GM12873 (cell line): ENCODE results near the gene VTA1.

Source experiments
- TF ChIP-seq, protein P1 (sequence below): IDR thresholded peaks from 2 replicates; pipeline ENCODE4 v1.5.1; 2012; ENCODE audit warnings: low read depth, mild to moderate bottlenecking, moderate library complexity, low read length, control low read depth; ENCODE audit not compliant: insufficient read depth; ENCODE audit errors: missing control alignments

VTA1 gene

DNA sequence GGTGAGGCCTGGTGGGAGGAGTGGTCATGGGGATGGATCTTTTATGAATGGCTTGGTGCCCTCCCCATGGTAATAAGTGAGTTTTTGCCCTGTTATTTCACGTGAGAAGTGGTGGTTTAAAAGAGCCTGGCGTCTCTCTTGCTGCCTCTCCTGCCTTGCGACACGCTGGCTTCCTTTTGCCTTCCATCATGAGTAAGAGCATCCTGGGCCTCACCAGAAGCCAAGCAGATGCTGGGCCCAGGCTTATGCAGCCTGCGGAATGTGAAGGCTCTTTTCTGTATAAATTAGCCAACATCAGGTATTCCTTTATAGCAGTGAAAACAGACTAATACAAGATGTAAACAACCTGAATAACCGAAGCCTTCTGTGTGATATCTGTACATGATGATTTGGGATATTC is 27.6 kb downstream of the VTA1 start:
- TF ChIP-seq, protein P1, sequence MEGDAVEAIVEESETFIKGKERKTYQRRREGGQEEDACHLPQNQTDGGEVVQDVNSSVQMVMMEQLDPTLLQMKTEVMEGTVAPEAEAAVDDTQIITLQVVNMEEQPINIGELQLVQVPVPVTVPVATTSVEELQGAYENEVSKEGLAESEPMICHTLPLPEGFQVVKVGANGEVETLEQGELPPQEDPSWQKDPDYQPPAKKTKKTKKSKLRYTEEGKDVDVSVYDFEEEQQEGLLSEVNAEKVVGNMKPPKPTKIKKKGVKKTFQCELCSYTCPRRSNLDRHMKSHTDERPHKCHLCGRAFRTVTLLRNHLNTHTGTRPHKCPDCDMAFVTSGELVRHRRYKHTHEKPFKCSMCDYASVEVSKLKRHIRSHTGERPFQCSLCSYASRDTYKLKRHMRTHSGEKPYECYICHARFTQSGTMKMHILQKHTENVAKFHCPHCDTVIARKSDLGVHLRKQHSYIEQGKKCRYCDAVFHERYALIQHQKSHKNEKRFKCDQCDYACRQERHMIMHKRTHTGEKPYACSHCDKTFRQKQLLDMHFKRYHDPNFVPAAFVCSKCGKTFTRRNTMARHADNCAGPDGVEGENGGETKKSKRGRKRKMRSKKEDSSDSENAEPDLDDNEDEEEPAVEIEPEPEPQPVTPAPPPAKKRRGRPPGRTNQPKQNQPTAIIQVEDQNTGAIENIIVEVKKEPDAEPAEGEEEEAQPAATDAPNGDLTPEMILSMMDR, result no peak

DNA sequence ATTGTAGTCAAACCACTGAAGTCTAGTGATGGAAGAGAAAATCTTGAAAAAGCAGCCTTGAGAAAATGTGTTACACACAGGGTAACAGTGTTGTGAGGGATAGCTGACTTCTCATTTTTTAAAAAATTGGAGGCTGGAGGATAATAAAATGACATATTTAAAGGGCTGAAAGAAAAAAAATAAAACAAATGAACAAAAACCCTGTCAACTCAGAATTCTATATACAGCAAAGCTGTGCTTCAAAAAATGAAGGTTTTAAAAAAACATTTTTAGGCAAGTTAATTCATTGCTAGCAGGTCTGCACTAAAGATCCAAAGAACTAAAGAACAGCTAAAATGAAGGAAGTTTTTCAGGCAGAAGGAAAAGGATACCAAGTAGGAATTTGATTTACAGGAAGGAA is 31.1 kb downstream of the VTA1 start:
- TF ChIP-seq, protein P1, result no peak

DNA sequence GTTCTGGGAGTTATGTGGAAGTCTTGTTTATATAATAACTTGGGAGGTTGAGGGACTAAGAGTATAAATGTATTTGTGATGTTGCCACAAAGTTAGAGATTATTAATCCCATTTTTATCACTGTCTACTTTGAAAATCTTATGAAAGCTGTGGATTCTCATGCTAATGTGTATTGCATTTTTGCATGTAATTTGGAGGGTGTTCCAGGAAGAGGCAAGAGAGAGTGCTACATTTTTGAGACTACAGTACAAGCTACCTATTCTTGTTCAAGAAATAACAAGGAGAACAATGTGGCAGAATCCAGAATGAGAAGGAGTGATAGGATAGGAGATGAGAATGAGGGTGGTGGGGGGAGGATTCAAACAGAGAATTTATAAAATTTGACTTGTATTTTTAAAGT is 34.9 kb downstream of the VTA1 start:
- TF ChIP-seq, protein P1, result no peak

DNA sequence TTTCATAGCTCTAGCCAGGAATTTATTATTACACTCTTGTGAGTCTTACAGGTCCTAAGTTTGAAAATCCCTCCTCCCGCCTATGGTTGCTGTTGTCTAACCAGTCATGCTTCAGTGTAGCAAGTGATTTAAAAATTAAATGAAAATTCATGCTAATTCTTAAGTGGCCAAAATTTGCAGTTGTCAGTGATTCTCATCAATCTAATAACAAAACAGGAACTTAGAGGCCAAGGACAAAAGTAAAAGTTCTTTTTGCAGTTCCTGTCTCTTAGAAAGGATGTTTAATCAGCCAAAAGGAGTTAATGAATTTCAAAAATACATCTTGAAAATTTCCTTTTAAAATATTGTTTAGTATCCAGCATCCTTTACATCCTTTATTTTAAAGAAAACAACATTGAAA is 36.3 kb downstream of the VTA1 start:
- TF ChIP-seq, protein P1, result no peak

DNA sequence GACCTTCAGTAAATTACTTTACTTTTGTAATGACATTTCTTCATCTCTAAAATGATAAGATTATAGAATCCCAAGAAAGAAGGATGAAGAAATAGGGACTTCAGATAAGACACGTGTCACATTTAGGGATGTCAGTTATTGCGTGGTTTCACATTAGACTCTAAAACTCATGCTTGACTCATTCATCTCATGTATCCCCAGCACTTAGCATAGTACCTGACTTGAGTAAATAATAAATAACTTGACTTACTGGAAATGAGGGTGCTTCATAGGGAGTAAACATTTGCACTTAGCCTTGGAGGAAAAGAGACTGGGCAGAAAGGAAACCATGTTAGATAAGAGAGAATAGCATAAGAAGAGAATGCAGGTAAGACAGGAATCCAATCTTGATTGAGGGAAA is 37.2 kb downstream of the VTA1 start:
- TF ChIP-seq, protein P1, result no peak

DNA sequence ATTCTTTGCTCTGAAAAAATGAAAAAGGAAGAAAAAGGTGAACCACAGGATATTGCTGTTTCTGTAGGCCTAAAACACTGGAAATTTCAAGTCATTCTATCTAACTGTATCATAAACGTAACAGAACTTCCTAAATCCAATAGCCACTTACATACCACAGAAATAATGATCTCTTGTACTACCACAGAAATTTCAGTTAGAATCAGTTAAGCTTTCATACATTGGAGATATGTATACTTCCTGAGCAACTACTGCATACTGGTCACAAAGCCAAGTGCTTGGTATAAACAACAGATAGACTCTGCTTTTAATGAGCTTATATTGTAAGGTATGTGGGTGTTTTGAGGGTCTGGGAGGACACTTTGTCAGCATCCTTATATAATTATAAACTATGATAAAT is 38.6 kb downstream of the VTA1 start:
- TF ChIP-seq, protein P1, result no peak

DNA sequence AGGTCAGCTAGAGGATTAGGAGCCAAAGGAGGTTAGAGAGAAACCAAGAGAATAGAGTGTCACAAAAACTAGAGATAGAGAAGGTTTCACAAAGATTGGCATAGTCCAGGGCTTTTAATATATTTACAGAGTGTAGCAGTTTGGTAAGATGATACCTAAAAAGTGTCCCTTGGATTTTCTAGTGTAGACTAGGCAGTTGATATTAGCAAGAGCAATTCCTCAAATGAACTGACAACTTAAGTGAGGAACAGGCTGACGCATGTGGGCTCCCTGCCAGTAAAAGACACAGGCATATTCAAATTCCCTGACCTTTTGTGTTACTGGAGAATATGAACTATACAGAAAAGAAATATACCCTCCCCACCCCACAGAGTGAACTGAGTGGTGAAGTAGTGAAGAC is 40.1 kb downstream of the VTA1 start:
- TF ChIP-seq, protein P1, result no peak

DNA sequence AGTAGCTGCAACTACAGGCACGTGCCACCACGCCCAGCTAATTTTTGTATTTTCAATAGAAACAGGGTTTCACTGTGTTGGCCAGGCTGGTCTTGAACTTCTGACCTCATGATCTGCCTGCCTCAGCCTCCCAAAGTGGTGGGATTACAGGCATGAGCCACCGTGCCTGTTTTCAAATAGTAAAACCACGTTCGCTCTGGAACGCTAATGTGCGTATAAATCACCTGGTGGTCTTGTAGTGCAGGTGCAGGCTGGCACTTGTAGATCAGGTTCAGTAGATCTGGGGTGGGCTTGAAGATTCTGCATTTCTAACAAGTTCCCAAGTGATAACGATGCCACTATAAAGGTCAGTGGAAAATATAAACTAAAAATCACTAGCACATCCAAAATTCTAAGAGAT is 41.3 kb downstream of the VTA1 start:
- TF ChIP-seq, protein P1, result peak; percentile 28
